ENCODE data around the gene GNG12.
A peak's percentile ranks its signal among the peaks of the same experiment; 100 is the strongest.

The GNG12 gene

GRCh38 chr1:67840449-67840848 lies 7.2 kb upstream of the GNG12 start:
- DNase-seq (ENCODE audit: low spot score), result peak; percentile 63

DNA sequence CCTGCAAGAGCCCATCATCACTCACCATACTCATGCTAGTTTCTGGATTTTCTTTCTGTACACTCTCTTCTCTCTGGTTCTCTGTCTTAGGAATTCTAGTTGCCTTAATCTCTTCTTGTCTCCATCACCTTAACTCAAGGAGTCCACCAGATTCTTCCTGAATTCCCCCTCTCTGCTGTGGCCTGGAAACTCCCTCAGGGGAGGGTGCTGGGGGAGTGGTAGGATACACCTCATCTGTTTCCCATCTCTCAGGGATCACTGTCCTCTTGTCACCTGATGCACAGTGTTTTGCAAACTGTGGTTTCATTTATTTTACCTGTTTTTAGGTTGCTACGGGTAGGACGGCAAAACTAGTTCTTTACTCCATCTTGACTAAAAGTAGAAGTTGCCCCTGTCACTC lies 6.6 kb upstream of the GNG12 start:
- DNase-seq (ENCODE audit: low spot score), result no peak

GRCh38 chr1:67838180-67838910 lies 5.1 kb upstream of the GNG12 start:
- no peak for DNase-seq (ENCODE audit: low spot score)

DNA sequence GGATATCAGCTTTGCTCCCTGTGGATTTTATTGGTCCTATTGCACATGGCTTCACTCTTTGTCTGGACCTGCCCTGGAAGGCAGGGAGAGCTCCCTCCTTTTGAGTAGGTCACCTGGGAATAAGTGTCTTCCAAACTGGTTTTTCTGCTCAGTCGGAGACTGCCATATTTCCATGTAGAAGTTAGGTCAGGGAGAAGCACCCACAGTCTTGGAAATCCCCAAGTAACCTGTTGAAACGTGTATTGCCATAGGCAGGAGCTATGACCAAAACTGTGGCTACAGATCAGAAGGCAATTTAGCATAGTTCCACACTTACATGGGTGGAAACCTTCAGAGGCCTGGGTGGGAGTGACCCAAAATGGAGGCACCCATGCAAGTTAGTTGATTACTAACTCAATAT lies 3.5 kb upstream of the GNG12 start:
- DNase-seq (ENCODE audit: low spot score), result no peak

DNA sequence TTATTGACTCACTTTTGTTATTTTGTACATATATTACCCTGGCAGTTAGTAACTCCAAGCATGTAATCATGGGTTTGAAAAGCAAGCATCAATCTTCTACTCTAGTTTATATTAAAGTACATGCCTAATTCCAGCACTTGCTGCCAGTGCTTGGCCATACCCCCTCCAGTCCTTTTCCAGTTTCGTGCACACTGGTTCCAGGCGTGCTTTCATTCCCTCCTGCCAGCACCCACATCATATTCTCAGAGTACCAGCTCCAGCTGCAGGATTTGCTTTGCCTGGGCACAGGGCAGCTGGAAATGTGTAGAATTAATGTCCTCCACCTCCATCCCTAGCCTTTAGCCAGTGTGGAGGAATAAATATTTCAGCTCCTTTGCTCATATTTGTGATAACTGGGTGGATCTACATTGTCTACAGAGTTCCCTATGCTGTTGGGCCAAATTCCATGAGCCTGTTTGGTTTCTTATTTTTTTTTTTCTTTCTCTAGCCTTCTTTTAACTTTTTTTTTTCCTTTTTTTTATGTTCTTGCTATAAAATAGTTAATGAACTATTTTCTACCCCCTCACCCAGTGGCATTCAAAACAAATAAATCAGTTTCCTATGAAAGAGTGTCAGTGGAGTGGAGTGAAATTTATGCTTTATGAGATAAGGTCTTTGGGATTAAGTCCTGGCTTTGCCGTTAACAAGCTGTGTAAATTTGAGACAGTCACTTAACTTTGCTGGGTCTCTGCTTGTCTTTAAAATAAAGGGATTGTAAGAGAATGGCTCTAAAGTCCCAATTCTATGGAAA lies 2.6 kb upstream of the GNG12 start:
- DNase-seq (ENCODE audit: low spot score), result no peak

GRCh38 chr1:67834246-67834877 lies 1.1 kb upstream of the GNG12 start:
- DNase-seq (ENCODE audit: low spot score), result no peak

DNA sequence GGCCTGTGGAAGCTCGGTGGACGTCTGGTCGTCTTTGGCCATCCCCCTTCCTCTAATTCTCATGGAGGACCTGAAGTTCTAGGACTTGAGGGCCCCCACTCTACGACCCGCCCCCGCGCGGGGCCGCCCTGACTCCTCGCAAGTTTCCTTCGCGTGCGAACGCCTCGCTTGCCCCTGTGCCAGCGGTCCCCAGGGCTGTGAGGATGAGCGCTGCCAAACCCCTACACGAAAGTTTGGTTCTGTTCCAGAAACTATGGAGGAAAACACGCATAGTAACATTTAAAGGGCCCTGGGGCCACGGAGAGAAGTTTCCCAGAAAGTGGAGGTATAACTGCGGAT lies 304 bp upstream of the GNG12 start:
- DNase-seq (ENCODE audit: low spot score), result no peak

- DNase-seq (ENCODE audit: low spot score), result peak; percentile 88
These were observed 1.3 kb downstream of the GNG12 start for GRCh38 chr1:67831850-67832513.

DNA sequence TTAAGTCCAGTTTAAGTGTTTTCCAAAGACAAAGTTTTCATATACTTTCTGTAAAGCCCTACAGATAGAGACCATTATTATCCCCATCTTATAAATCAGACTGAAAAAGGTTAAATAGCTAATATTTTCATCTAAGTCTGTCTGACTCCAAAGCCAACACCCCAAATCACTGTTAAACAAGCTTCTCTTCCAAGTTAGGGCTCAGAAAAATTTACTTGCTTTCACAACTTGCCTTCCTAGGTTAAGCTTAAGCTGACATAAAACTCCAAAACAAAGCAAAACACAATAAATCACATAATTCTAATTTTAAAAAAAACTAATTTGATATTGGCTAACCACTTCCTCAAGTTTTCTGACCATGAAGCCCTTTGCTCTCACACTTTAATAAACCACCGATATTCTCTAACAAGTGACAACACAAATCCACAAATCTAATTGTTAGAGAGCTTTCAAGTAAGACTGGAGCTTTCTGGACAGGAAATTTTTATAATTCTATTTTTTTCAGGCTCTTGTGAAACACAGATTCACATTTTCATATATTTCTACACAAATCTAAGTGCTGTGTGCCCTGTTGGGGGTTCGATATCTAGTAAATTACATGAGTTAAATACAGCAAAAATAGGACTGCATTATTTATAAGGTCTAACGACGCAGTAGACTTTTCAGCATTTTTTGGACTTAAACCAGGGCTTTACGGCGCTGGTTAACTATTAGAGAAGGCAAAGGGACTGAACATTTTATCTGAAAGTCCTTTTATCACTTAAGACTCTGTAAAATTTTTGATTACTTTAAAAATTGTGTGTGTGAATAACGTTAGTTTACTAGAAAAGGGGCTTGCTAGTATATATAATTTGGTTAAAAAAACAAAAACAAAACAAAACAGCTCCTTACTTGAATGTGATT lies 2.1 kb downstream of the GNG12 start:
- peak; percentile 41 for DNase-seq (ENCODE audit: low spot score)

DNA sequence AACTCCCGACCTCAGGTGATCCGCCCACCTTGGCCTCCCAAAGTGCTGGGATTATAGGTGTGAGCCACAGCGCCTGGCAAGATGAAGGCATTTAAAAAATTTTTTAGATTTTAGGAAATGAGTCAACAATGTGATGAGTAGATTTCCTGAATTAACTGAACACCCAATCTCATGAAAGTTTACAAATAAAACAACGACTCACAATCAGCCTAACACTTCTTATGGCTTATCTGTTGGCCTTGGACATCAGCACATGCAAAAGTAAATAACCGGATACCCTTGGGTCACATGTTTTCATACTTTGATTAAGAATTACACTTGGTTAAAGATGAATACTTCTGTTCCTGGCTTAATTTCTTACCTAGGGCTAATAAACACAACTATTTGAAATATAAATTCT lies 3.0 kb downstream of the GNG12 start:
- DNase-seq (ENCODE audit: low spot score), result peak; percentile 91

GRCh38 chr1:67827688-67828087 lies 5.6 kb downstream of the GNG12 start:
- no peak for DNase-seq (ENCODE audit: low spot score)

DNA sequence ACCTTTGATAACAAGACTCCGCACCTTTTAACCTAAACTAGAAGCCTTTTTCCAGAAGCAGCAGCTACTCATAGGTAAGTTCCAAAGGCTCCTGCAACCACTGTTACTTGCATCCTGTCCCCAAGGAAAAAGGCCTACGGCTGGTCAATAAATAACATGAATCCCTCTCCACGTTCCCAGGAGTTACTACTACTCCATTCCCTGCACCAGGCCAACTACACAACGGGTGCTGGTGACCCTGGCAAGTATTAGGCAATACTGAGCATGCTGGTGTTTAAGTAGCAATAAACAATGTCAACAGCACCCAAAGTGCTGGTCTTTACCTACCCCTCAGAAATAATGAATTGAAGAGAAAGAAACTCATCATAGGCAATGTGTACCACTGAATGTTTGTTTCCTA lies 7.7 kb downstream of the GNG12 start:
- no peak for DNase-seq (ENCODE audit: low spot score)

- no peak for DNase-seq (ENCODE audit: low spot score)
These were observed 8.5 kb downstream of the GNG12 start for GRCh38 chr1:67824766-67825165.

DNA sequence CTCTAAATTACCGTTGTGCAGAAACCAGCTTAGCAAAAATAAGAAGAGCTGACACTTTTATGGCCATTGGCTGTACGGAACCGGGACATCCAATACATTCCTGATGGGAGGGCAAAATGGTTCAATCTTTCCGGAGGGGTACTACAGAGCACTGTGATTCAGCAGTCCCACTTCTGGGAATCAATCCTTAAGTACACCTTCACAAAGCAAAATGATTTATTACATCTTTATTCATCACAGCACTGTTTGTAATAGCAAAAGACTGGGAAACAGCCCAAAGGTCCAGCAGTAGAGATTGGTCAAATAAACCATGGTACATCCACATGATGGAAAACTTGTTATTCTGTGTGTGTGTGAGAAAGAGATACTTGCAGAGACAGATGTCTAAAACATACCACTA lies 9.7 kb downstream of the GNG12 start:
- DNase-seq (ENCODE audit: low spot score), result no peak

DNA sequence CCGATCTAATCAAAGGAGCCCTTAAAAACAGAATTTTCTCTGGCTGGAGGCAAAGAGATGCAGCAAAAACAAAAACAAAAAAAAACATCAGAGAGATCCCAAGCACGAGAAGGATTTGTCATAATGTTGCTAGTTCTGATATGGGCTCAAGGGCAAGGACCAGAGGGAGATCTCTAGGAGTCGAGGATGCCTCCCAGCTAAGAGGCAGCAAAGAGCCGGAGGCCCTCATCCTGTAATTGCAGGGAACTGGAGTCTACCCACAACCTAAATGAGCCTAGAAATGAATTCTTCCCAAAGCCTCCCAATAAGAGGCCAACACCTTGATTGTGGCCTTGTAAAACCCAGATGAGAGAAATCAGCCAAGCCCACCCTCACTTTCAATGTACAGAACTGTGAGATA lies 12.0 kb downstream of the GNG12 start:
- DNase-seq (ENCODE audit: low spot score), result no peak

- no peak for DNase-seq (ENCODE audit: low spot score)
These were observed 14.5 kb downstream of the GNG12 start for GRCh38 chr1:67818725-67819301.

GRCh38 chr1:67818162-67818561 lies 15.1 kb downstream of the GNG12 start:
- no peak for DNase-seq (ENCODE audit: low spot score)

GRCh38 chr1:67817319-67817718 lies 15.9 kb downstream of the GNG12 start:
- no peak for DNase-seq (ENCODE audit: low spot score)

DNA sequence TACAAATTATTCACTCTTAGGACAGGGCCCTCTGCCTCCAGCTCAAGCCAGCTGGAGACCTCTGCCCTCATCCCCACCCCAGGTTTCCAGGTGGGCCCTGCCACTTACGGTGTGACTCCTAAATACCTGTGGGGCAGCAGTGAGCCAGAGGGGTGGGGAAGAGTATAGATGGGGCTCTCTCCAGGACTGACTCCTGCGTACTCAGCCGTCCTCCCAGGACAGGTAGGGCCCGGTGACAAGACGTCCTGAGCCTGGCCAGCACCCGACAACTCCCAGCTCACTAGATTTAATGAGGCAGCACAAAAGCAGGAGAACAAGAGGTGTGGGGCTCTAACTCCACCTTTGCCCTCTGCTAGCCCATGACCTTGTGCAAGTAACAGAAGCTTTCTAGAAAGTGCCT lies 16.8 kb downstream of the GNG12 start:
- no peak for DNase-seq (ENCODE audit: low spot score)

GRCh38 chr1:67816095-67816475 lies 17.2 kb downstream of the GNG12 start:
- no peak for DNase-seq (ENCODE audit: low spot score)

DNA sequence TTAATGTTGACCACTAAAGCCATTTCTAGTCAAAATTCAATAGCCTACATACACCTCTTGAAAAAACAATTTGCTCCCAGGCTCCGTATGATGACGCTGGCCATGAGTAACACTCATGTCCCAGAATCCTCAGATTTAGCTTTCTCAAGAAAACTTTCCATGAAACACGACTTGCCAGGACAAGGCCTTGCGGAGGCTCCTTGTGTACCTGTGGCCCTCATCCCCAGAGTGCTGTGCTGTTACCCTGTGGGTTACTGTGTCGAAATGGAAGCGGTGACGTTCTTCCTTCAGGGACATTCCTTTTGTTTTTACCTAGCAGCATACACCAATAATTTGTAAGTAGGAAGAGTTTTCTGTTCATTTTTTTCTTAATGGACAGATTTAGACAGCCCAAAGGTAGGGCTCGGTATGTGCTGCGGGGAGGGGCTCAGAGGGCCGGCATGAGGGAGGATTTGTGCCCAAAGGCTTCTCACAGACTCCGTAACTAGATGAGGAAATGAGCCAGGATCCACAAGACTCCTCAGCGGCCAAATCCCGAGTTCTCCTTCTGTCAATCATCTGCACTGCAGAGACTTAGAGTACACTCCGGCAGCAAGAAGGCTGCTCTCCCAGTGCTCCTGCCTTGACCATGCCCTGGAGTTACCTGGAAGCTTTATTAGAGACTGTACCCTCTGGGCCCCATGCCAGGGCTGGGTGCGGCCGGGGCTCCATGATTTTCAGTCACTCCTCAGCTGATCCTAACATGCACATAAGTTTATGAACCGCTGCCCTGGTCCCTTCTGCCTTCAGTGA lies 17.8 kb downstream of the GNG12 start:
- DNase-seq (ENCODE audit: low spot score), result no peak
